PC-3 (cell line): Measurements from ENCODE around the gene RAPGEF4. TPM values are rescaled to one million over a fixed set of nuclear protein-coding genes. Genes with fewer than 3 reads are reported as not detected.

Experiments
- ATAC-seq: fragments of 200-7000 bp; cut with Tn5 transposase; 2 replicates; pipeline ENCODE4 v1.9.1; 2020; ENCODE audit warnings: mild to moderate bottlenecking, moderate library complexity
- BruUV-seq: library from RNA; stranded (reverse); fragments of 400-500 nt; replicated peaks from 2 replicates; lab custom pipeline; 2021; lab: Mats Ljungman, UMichigan
- CTCF ChIA-PET: fragments of 300-600 bp; sonication (Branson Sonifier 250); formaldehyde crosslinking; loops from one replicate; lab custom pipeline; 2022; ENCODE audit warnings: antibody characterized with exemption; lab: Charles Lee
- POLR2A ChIA-PET: fragments of 300-600 bp; sonication (Branson Sonifier 250); formaldehyde crosslinking; loops from one replicate; lab custom pipeline; 2022; ENCODE audit warnings: antibody characterized with exemption; ENCODE audit not compliant: unreplicated experiment; lab: Charles Lee
- DNase-seq: peaks from one replicate; pipeline ENCODE4 v3.0.0-alpha.2; 2015
- H2AFZ ChIP-seq: fragments of 300-600 bp; sonication (generic); 2 replicates; pipeline ENCODE4 v1.6.0; 2016; ENCODE audit warnings: antibody characterized with exemption, low read length
- H3F3A ChIP-seq: fragments of 300-600 bp; sonication (generic); one replicate; pipeline ENCODE4 v1.6.0; 2017; ENCODE audit warnings: antibody characterized with exemption, low read length, control low read depth, mild to moderate bottlenecking; ENCODE audit not compliant: unreplicated experiment
- H3K27ac ChIP-seq: fragments of 300-600 bp; sonication (generic); 2 replicates; pipeline ENCODE4 v1.5.1; 2016; ENCODE audit warnings: mild to moderate bottlenecking, low read length
- H3K27me3 ChIP-seq: fragments of 300-600 bp; sonication (generic); 2 replicates; pipeline ENCODE4 v1.6.1; 2016; ENCODE audit warnings: low read length, mixed read lengths
- H3K36me3 ChIP-seq: fragments of 300-600 bp; sonication (generic); 2 replicates; pipeline ENCODE4 v1.6.1; 2016; ENCODE audit warnings: low read depth, mixed run types, low read length, mixed read lengths
- H3K4me1 ChIP-seq: fragments of 300-600 bp; sonication (generic); 2 replicates; pipeline ENCODE4 v1.5.1; 2016; ENCODE audit warnings: low read length; ENCODE audit not compliant: insufficient read depth
- H3K4me2 ChIP-seq: fragments of 300-600 bp; sonication (generic); 2 replicates; pipeline ENCODE4 v1.6.0; 2016; ENCODE audit warnings: low read length
- H3K4me3 ChIP-seq: fragments of 300-600 bp; sonication (generic); 2 replicates; pipeline ENCODE4 v1.5.1; 2016; ENCODE audit warnings: mild to moderate bottlenecking, low read length, mixed read lengths
- H3K79me2 ChIP-seq: fragments of 300-600 bp; sonication (generic); 2 replicates; pipeline ENCODE4 v1.6.1; 2017; ENCODE audit warnings: low read length, mixed read lengths
- H3K9ac ChIP-seq: fragments of 300-600 bp; sonication (generic); 2 replicates; pipeline ENCODE4 v1.6.0; 2016; ENCODE audit warnings: mild to moderate bottlenecking, low read length
- H3K9me2 ChIP-seq: fragments of 300-600 bp; sonication (generic); replicated peaks from 2 replicates; pipeline ENCODE4 v1.6.1; 2016; ENCODE audit warnings: mixed run types, low read length, mixed read lengths
- H3K9me3 ChIP-seq: fragments of 300-600 bp; sonication (generic); 2 replicates; pipeline ENCODE4 v1.6.1; 2016; ENCODE audit warnings: low read length, mixed read lengths
- H4K20me1 ChIP-seq: fragments of 300-600 bp; sonication (generic); 2 replicates; pipeline ENCODE4 v1.6.1; 2016; ENCODE audit warnings: low read length, mixed read lengths
- EZH2 ChIP-seq: fragments of 300-600 bp; sonication (generic); IDR thresholded peaks from one replicate; pipeline ENCODE4 v1.6.1; 2017; ENCODE audit warnings: antibody characterized with exemption, mild to moderate bottlenecking, low read length; ENCODE audit not compliant: unreplicated experiment
- EZH2phosphoT487 ChIP-seq: fragments of 300-600 bp; sonication (generic); IDR thresholded peaks from 2 replicates; pipeline ENCODE4 v1.6.1; 2018; ENCODE audit warnings: mild to moderate bottlenecking, antibody characterized with exemption, low read length, borderline replicate concordance
- intact Hi-C: fragments of 100-400 bp; cut with micrococcal nuclease; formaldehyde crosslinking; loops from 2 replicates; pipeline ENCODE4 v1.9.0; 2023
- total RNA-seq: library from RNA; depleted of rRNA; stranded (reverse); fragments of >200 nt; gene quantifications from 2 replicates; pipeline ENCODE4 v1.2.3, GENCODE V29; 2014
- TF ChIP-seq, protein P1 (sequence below): fragments of 300-600 bp; sonication (generic); conservative IDR thresholded peaks from 2 replicates; pipeline ENCODE4 v1.5.1; 2017; ENCODE audit warnings: antibody characterized with exemption, low read depth, mild to moderate bottlenecking, low read length

Gene RAPGEF4
- total RNA-seq, 1 experiment from 2014 or later = 0.87 TPM

DNA sequence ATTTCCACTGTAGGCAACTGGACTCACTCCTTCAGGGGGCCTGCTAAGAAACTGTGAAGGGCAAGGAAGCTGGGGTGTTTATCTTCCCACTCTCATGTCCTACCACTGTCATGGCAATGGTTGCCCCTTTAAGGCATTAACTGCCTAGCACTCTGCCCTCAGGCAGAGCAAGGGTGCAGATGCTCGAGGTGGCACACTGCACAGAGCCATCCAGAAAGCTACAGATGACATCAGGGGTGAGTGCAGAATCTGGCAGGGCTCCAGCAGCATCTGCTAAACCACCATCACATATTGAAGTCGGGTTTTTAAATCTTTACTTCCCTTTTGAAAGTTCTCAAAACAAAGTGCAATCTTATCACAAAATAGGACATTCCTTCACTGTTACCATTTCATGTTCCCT is 75.4 kb downstream of the RAPGEF4 start:
- no peaks in the 10 kb centered on the region for H3K27me3 ChIP-seq
- CTCF ChIA-PET = no interaction called here
- H3K79me2 ChIP-seq = no peaks in the 10 kb centered on the region
- no peak overlapping the region for H2AFZ ChIP-seq
- POLR2A ChIA-PET = no interaction called here
- no peaks in the 10 kb centered on the region for H3K4me1 ChIP-seq
- no peaks in the 10 kb centered on the region for H4K20me1 ChIP-seq
- H3K4me3 ChIP-seq = no peak overlapping the region
- H3K9ac ChIP-seq = no peak overlapping the region
- ATAC-seq = no peak
- no peaks in the 10 kb centered on the region for H3K36me3 ChIP-seq
- no peaks in the 10 kb centered on the region for H3F3A ChIP-seq
- no peak for DNase-seq
- intact Hi-C loops = loop anchor here (10.0 kb wide), 1 partner anchor 404 kb away; no protein-coding TSS in a partner anchor
- no peaks in the 10 kb centered on the region for H3K9me3 ChIP-seq
- H3K27ac ChIP-seq = no peak overlapping the region
- H3K9me2 ChIP-seq = no peaks in the 10 kb centered on the region
- TF ChIP-seq EZH2 = no peak
- TF ChIP-seq EZH2phosphoT487 = no peak
- TF ChIP-seq, protein P1, sequence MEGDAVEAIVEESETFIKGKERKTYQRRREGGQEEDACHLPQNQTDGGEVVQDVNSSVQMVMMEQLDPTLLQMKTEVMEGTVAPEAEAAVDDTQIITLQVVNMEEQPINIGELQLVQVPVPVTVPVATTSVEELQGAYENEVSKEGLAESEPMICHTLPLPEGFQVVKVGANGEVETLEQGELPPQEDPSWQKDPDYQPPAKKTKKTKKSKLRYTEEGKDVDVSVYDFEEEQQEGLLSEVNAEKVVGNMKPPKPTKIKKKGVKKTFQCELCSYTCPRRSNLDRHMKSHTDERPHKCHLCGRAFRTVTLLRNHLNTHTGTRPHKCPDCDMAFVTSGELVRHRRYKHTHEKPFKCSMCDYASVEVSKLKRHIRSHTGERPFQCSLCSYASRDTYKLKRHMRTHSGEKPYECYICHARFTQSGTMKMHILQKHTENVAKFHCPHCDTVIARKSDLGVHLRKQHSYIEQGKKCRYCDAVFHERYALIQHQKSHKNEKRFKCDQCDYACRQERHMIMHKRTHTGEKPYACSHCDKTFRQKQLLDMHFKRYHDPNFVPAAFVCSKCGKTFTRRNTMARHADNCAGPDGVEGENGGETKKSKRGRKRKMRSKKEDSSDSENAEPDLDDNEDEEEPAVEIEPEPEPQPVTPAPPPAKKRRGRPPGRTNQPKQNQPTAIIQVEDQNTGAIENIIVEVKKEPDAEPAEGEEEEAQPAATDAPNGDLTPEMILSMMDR = no peak
- H3K4me2 ChIP-seq = no peak overlapping the region
- BruUV-seq = no TSS peak

DNA sequence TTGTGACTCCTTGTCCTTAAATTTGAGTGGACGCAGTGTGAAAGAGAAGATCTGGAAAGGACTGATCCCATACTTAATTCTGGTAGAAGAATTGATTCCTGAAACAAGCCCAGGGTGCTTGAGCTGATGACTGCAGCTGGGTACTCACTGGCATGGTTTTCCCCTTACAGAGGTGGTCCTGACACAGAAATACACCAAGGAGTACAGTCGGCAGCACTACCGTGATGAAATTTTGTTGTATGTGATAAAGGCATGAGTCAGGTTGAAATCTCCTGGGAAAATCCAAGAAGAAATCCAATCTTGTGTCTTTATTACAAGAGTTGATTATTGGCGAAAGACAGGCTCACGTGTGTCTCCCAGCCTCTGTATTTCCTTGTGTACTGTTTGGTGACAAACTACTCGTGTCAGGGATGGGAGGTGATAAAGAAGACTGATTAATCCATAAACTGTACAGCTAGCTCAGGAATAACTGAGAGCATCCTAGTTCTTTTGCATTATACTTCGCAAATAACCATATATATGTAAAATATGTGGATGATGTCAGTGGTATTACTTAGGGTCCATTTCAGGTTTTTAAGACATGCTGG is 76.6 kb downstream of the RAPGEF4 start:
- H3K4me3 ChIP-seq = no peak overlapping the region
- no peak overlapping the region for H2AFZ ChIP-seq
- ATAC-seq (no peak), DNase-seq (no peak)
- H3K27me3 ChIP-seq = no peaks in the 10 kb centered on the region
- H3K4me1 ChIP-seq = no peaks in the 10 kb centered on the region
- no peak overlapping the region for H3K4me2 ChIP-seq
- H3K36me3 ChIP-seq = no peaks in the 10 kb centered on the region
- H3K9ac ChIP-seq = no peak overlapping the region
- H3K9me2 ChIP-seq = no peaks in the 10 kb centered on the region
- no peaks in the 10 kb centered on the region for H3F3A ChIP-seq
- H3K9me3 ChIP-seq = no peaks in the 10 kb centered on the region
- intact Hi-C loops = loop anchor here (2.0 to 10.0 kb wide), 2 partner anchors 53 to 403 kb away; no protein-coding TSS in a partner anchor
- ChIA-PET CTCF (no interaction called here), POLR2A (no interaction called here)
- no peak overlapping the region for H3K27ac ChIP-seq
- TF ChIP-seq, protein P1 = no peak
- TF ChIP-seq EZH2phosphoT487 (no peak), EZH2 (no peak)
- no peaks in the 10 kb centered on the region for H3K79me2 ChIP-seq
- no peaks in the 10 kb centered on the region for H4K20me1 ChIP-seq
- BruUV-seq = no TSS peak

DNA sequence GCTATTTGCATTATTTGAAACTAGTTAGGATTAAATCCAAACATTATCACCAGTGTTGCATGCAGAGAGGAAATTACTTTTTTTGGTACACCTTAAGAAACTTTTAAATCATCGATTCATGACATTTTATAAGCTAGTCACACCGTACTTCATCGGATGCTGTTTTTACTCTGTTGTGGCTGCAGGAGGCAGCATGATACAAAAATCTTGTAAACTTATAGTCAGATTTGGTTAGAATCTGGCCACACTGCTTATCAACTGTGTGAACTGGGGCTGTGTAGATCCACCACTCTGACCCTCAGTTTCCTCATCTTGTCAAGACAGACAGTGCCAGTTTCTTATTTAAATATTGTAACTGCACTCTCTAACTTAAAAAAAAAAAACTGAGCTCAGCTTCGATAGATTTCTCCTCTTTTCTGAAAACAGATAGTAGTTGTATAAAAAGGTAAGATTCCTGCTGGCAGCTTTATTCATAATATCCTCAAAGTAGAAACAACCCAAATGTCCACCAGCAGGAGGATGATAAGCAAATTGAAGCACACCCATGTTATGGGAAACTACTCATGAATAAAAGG is 77.8 kb downstream of the RAPGEF4 start:
- no peak overlapping the region for H3K9ac ChIP-seq
- ATAC-seq (peak; percentile 82), DNase-seq (peak; percentile 58)
- H2AFZ ChIP-seq = no peak overlapping the region
- intact Hi-C loops = loop anchor here (1.0 to 10.0 kb wide), 3 partner anchors 51 to 401 kb away; no protein-coding TSS in a partner anchor
- no peaks in the 10 kb centered on the region for H3K36me3 ChIP-seq
- H3K27me3 ChIP-seq = no peaks in the 10 kb centered on the region
- no peaks in the 10 kb centered on the region for H3K9me3 ChIP-seq
- TF ChIP-seq EZH2 = no peak
- no peak for TF ChIP-seq EZH2phosphoT487
- TF ChIP-seq, protein P1 = peak; percentile 86
- H4K20me1 ChIP-seq = no peaks in the 10 kb centered on the region
- ChIA-PET POLR2A (no interaction called here), CTCF (interaction anchor here (0.6 to 1.6 kb wide), 7 partner anchors 46 to 236 kb away, joined by 3 to 37 read pairs (median 4); no protein-coding TSS in a partner anchor)
- H3K4me2 ChIP-seq = no peak overlapping the region; the same call in 1 of the 2 replicates
- no peak overlapping the region for H3K4me3 ChIP-seq
- BruUV-seq = no TSS peak
- no peaks in the 10 kb centered on the region for H3K9me2 ChIP-seq
- H3K27ac ChIP-seq = no peak overlapping the region
- no peaks in the 10 kb centered on the region for H3K79me2 ChIP-seq
- H3K4me1 ChIP-seq = no peaks in the 10 kb centered on the region
- no peaks in the 10 kb centered on the region for H3F3A ChIP-seq
